ENCODE results near the gene ITSN2.

DNA sequence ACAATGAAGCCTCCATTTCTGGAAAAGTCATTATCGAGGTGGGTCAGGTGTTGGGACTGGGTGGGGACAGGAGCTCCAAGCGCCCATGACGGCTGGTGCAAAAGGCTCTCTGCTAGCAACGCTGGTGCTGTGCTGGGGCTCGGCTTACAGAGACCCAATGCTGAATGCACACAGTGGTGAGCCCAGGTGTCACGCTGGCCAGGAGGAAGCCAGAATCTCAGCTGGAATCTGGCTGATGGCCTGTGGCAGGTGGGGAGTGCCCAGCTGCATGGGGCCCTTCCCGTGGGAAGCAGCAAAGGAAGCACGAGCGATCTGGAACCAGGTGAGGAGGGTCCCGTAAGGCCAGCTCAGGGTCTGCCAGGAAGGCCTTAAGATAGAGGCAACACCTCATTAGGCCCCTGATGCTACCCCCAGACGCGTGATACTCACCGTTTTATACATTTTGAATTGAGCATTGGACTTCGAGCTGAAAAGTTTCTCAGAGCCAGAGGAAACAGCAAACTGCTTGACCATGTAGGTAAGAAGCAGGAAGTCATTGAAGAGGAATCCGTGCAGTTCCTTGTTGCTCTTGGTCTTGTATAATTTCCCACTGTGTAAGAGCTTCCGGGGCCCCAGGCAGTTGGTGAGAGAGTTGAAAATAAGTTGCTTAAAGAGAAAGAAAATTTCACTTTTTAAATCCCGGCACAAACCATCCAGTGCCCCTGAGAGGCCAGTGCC is 150.8 kb downstream of the ITSN2 start:
- TF ChIP-seq, protein P1, sequence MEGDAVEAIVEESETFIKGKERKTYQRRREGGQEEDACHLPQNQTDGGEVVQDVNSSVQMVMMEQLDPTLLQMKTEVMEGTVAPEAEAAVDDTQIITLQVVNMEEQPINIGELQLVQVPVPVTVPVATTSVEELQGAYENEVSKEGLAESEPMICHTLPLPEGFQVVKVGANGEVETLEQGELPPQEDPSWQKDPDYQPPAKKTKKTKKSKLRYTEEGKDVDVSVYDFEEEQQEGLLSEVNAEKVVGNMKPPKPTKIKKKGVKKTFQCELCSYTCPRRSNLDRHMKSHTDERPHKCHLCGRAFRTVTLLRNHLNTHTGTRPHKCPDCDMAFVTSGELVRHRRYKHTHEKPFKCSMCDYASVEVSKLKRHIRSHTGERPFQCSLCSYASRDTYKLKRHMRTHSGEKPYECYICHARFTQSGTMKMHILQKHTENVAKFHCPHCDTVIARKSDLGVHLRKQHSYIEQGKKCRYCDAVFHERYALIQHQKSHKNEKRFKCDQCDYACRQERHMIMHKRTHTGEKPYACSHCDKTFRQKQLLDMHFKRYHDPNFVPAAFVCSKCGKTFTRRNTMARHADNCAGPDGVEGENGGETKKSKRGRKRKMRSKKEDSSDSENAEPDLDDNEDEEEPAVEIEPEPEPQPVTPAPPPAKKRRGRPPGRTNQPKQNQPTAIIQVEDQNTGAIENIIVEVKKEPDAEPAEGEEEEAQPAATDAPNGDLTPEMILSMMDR (IDR thresholded peaks at IDR 0.05; ENCODE audit: poor library complexity) = no peak
- TF ChIP-seq EZH2 (IDR thresholded peaks at IDR 0.05; ENCODE audit: borderline replicate concordance) (no peak), EZH2phosphoT487 (IDR thresholded peaks at IDR 0.05; ENCODE audit: low read depth, severe bottlenecking, unreplicated experiment) (no peak)

All from hepatocyte (in vitro differentiated cells).